Activated CD4-positive, CD25-positive, alpha-beta regulatory T cell treated with anti-CD3 and anti-CD28 coated beads, Interleukin-2, amount 50 U/mL, for 24 hours (primary cell): ENCODE measurements around the gene RAB3A.

Source experiments
- ATAC-seq, 2 donors: fragments of 150-1000 bp; cut with Tn5 transposase; one replicate each; pipeline ENCODE4 v1.10.0; 2021; ENCODE audit warnings: mild to moderate bottlenecking in 1 of 2, moderate library complexity in 1 of 2

Gene RAB3A

GRCh38 chr19:18197306-18197705, 6.5 kb downstream of the RAB3A start:
- ATAC-seq, result no peak

GRCh38 chr19:18196511-18196845, 7.4 kb downstream of the RAB3A start:
- ATAC-seq, result no peak

- ATAC-seq, result no peak
Measured at GRCh38 chr19:18194554-18195238, 9.1 kb downstream of the RAB3A start.

DNA sequence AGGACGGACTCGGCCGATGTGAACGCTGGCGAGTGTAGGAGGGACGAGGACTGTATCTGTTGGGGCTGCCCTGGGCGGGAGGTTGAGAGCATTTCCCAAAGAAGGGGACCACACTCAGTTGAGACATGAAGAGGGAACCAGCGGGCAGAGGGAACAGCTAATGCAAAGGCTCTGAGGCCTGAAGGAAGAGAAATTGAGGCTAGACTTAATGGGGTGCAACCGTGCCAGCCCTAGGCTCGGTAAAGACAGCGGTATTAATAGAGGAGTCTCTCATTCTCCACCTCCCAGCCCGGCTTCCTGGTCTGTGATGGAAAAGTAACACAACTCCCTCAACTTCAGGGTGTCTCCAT, 9.7 kb downstream of the RAB3A start:
- ATAC-seq, result no peak

- ATAC-seq, result no peak
Measured at GRCh38 chr19:18193388-18194180, 10.3 kb downstream of the RAB3A start.

GRCh38 chr19:18192673-18193387, 11.0 kb downstream of the RAB3A start, which contains the start of gene MPV17L2:
MPV17L2 (plus strand) TSS chr19:18193218; CDS start chr19:18193282, 64 bp downstream.
- peak; percentile 93 to 94 for ATAC-seq

DNA sequence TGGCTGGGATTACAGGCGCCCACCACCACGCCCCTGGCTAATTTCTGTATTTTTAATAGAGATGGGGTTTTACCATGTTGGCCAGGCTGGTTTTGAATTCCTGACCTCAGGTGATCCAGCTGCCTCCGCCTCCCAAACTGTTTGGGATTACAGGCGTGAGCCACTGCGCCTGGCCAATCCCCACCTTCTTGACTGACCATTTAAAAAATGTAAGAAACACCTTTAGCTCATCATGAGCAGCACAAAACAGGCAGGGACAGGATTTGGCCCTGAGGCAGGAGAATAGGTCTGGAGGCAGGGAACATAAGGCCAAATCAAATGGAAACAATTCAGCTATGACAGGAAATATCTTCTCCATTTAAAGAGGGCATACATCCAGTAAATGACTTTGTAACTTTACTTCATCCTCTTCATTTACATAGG, 12.2 kb downstream of the RAB3A start:
- no peak for ATAC-seq

- ATAC-seq, result no peak
Measured at GRCh38 chr19:18190278-18190677, 13.6 kb downstream of the RAB3A start.

- ATAC-seq, result no peak
Measured at GRCh38 chr19:18185538-18185937, 18.3 kb downstream of the RAB3A start.

GRCh38 chr19:18183529-18183928, 20.3 kb downstream of the RAB3A start:
- ATAC-seq, result no peak

- no peak for ATAC-seq
Measured at GRCh38 chr19:18179957-18180356, 23.9 kb downstream of the RAB3A start.

DNA sequence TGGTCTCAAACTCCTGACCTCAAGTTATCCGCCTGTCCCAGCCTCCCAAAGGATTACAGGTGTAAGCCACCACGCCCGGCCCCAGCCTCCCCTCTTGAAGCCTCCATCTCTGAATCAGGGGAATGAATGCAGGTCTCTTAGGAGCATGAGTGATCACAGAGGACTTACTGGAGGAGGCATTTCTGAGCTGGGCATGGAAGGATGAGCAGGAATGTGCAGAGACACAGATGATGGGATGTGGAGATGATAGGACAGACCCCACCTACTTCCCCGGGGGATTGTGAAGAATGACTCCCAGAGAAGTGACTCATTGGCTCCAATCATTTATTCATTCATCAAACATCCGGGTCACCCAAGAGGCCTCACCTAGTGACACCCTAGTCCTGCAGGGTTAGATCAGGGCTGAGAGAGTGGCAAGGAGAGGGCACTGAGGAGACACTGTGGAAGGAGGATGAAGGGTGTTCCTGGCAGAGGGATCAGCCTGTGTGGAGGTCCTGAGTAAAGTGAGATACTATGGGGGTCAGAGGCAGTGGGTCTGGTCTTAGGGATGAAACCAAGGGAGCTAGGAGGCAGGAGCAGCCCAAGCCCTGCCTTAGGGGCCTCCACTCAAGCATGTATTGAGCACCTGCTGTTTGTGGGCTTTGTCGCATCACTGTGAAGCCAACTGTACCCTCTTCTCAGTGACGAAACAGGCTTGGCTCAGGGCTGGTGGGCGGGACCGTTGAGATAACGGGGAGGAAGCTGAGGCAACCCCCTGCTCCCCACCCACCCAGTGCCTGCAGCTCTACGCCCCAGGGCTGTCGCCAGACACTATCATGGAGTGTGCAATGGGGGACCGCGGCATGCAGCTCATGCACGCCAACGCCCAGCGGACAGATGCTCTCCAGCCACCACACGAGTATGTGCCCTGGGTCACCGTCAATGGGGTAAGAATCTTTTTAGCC, 27.2 kb downstream of the RAB3A start:
- no peak for ATAC-seq

GRCh38 chr19:18174983-18175382, 28.9 kb downstream of the RAB3A start:
- no peak for ATAC-seq

DNA sequence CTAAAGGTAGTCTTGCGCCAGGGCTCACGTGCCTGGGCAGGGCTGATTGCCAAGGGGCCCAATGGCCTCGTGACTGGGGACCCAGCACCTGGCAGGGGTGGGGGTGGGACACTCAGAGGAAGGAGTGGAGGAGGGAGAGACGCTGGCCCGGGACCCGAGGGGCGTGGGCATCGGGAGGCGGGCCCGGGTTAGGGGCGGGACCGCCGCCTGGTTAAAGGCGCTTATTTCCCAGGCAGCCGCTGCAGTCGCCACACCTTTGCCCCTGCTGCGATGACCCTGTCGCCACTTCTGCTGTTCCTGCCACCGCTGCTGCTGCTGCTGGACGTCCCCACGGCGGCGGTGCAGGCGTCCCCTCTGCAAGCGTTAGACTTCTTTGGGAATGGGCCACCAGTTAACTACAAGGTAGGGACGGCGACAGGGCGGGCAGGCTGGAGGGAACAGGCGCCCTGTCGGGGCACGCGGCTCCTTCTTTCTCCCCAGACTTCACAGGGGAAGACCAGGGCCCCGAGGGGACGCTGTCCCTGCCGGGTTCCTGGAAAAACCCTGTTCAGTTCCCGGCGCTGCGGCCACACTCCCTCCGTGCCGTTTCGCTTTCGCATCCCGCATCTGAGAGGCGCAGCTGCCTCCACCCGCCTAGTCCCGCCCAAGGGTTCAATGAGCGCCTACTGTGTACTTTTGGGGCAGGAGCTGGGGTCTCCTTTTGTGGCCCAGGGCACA, 30.1 kb downstream of the RAB3A start, which contains the start of gene IFI30:
Gene IFI30, plus strand, starts transcription at position 242 of the 717 bp plus-strand sequence. Its CDS starts 29 bp downstream, at position 271.
- ATAC-seq, result peak; percentile 79

DNA sequence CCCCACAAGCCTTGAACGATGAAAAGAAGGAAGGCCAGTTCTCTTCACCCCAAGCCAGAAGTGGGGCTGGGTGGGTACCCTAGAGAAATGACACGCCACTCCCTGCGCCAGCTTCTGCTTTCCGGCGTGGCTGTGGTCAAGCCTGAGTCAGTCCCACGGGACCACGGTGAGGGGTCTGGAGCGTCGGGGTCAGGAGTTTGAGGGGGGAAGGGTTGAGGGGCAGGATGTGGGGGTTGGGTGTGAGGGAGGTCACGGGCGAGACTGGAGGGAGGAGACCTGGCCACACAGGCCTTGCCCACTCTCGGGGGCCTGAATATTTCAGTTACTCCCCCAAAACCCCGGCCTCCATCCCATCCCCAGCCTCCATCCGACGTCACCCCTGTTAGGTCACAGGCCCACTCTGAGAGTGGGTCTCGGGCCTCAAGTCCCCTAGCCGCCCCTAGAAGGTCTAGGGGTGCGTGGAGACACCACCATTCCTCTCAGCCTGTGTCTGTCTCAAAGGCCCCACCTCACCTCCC, 30.7 kb downstream of the RAB3A start:
- ATAC-seq, result no peak

DNA sequence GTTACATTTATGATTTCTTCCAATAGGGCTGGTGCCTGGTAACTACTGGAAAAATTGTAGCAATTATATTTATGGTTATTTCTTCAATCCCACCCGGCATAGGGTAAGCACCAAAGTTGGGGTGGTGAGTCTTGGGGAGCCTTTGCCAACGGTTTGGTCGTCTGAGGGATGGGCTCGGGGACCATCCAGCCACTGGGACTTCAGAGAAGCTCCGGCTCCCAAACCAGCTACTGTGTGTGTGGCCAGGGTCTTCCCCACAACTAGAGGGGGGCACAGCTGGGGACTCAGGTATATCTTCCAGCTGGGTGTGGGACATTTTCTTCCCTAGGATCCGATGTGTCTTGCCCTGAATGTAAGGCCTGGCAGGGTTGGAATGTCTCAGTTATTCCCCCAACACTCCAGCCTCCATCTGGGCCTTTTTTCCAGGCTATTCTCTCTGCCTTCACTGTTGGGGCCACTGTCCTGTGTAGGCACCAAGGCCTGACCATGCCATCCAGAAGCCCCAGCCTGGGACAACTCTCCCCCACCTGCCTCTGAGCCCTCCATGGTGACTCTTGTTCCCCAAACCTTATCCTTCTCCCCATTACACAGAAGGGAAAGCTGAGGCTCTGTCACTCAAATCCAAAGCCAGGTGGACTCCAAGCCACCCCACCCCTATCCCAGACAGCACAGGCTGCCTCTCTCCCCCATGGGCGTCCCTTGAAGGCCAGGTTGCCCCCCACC, 31.4 kb downstream of the RAB3A start:
- ATAC-seq, result no peak

DNA sequence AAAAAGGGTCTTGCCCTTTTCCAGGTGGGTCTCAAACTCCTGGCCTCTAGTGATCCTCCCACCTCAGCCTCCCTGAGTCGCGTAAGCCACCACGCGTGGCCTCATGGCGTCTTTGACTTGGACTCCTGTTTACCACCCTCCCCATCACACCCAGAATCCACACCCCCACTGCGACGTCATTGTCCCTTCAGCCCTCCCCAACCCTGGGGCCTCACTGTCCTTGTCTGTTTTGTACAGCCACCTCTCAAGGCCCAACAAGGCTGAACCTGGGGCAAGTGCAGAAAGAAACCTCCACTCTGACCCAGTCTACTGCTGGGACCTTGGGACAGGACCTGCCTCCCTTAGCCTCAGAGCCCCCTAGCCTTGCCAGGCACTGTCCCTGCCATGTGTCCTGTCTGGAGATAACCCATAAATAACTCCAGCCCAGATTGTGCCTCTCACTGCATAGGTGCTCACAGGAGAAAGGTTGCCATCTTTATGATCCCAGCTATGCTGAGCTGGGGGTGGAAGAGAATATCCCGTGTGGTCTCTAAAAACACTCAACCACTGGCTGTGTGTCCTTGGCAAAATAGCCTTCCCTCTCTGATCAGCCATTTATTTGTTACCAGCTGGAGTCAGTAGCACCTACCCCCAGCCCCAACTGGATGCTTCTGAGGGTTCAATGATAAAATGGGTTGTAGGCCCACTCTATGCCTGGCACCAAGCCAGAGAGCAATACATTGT, 32.1 kb downstream of the RAB3A start:
- no peak for ATAC-seq

- ATAC-seq, result no peak
Measured at GRCh38 chr19:18170714-18171255, 33.1 kb downstream of the RAB3A start.

DNA sequence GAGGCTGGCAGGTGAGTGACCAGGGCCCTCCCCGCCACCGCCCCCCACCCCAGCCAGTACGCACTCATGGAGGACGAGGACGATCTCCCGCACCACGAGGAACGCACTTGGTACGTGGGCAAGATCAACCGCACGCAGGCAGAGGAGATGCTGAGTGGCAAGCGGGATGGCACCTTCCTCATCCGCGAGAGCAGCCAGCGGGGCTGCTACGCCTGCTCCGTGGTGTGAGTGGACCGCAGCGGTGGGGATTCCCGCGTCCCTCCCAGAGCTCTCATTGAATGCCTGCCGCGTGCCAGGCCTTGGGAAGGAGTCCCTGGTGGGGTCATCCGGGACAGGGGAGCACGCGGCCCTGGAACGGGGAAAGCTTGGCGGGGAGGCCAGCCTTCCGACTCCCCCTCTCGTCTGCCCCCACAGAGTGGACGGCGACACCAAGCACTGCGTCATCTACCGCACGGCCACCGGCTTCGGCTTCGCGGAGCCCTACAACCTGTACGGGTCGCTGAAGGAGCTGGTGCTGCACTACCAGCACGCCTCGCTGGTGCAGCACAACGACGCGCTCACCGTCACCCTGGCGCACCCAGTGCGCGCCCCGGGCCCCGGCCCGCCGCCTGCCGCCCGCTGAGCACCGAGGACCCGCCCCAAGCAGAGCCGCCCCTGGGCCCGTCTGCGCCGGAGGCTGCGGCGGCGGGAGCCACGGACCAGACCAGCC, 35.0 kb downstream of the RAB3A start:
- no peak for ATAC-seq
